Heart left ventricle (tissue), 16 donors: Measurements from ENCODE around the gene WASF3. TPM values are rescaled to one million over a fixed set of nuclear protein-coding genes. Genes with fewer than 3 reads are reported as not detected.

ENCODE experiments used
- ATAC-seq, 4 donors: fragments of 200-7000 bp; cut with Tn5 transposase; one replicate each; pipeline ENCODE4 v1.9.1; 2020 to 2022; ENCODE audit warnings: moderate library complexity in 4 of 4, mild to moderate bottlenecking in 3 of 4, moderate number of reproducible peaks in 1 of 4
- DNase-seq, 5 donors: peaks; one replicate each; pipeline ENCODE4 v3.0.0-alpha.2; 2020
- H3K27ac ChIP-seq, 12 donors: fragments of 200-600 bp; sonication (generic) in 4 of 12; one replicate each; pipeline versions ENCODE4 v1.5.0 to v1.8.0; 2016 to 2022; ENCODE audit warnings: mild to moderate bottlenecking in 2 of 12
- H3K27me3 ChIP-seq, 9 donors: fragments of 200-600 bp; sonication (generic) in 2 of 9; one replicate each; pipeline versions ENCODE4 v1.5.1 to v1.8.0; 2016 to 2022; ENCODE audit warnings: mild to moderate bottlenecking in 3 of 9
- H3K36me3 ChIP-seq, 9 donors: fragments of 200-600 bp; sonication (generic) in 2 of 9; one replicate each; pipeline versions ENCODE4 v1.5.0 to v1.8.0; 2018 to 2022; ENCODE audit warnings: mild to moderate bottlenecking in 2 of 9
- H3K4me1 ChIP-seq, 12 donors: fragments of 200-600 bp; sonication (generic) in 4 of 12; one replicate each; pipeline versions ENCODE4 v1.5.0 to v1.8.0; 2016 to 2022; ENCODE audit warnings: mild to moderate bottlenecking in 3 of 12
- H3K4me3 ChIP-seq, 12 donors: fragments of 200-600 bp; sonication (generic) in 4 of 12; one replicate each; pipeline versions ENCODE4 v1.5.0 to v1.8.0; 2017 to 2022; ENCODE audit warnings: mild to moderate bottlenecking in 9 of 12, moderate library complexity in 4 of 12
- H3K9me3 ChIP-seq, 12 donors: fragments of 200-600 bp; sonication (generic) in 4 of 12; one replicate each; pipeline versions ENCODE4 v1.5.0 to v1.8.0; 2016 to 2022; ENCODE audit warnings: mild to moderate bottlenecking in 1 of 12
- CTCF ChIP-seq, 12 donors: fragments of 200-600 bp; sonication (generic) in 4 of 12; IDR thresholded peaks; one replicate each; pipeline versions ENCODE4 v1.5.0 to v1.8.0; 2018 to 2022; ENCODE audit warnings: antibody characterized with exemption in 12 of 12, mild to moderate bottlenecking in 5 of 12
- POLR2A ChIP-seq, 2 donors: fragments of 450-650 bp; IDR thresholded peaks; one replicate each; pipeline ENCODE4 v1.6.1; 2017; ENCODE audit warnings: antibody characterized with exemption in 2 of 2, mild to moderate bottlenecking in 2 of 2, moderate library complexity in 2 of 2
- WGBS, 4 donors: extraction: QIAGEN DNeasy Blood & Tissue Kit in 2 of 4; methylation state at CpG; one replicate each; pipeline versions ENCODE4 v1.1.5 to v1.1.7; 2013 to 2018; 5-methylcytosine and 5-hydroxymethylcytosine counted together
- intact Hi-C, 10 donors: fragments of 100-400 bp; cut with DNase I; formaldehyde crosslinking; loops; one replicate each; pipeline versions ENCODE4 v1.11.1 to v1.14.2; 2022
- polyA plus RNA-seq, 2 donors: library from polyadenylated mRNA; stranded (reverse); fragments of 200-250 nt; gene quantifications; one replicate each; pipeline ENCODE4 v1.2.3, GENCODE V29; 2013
- total RNA-seq, 9 donors: library from RNA; depleted of rRNA in 2 of 9; stranded (reverse); fragments of >200 nt in 2 of 9; fragmentation: NEBNext Ultra II Directional in 3 of 9; extraction: Animal tissue kit (Norgen Biotek cat#: 25700) in 3 of 9; gene quantifications; one replicate each; pipeline versions ENCODE4 v1.1.0 to v1.2.4, GENCODE V29; 2016 to 2023
- donor health status: ischemic (EF 13 %, LVEDD 7.1; RV severe dilation, severe dysfunction).
- donor health status: healthy with polysubstance abuse.
- donor health status: DM: no; HTN: yes; CAD: no.
- donor health status: DM: no; HTN: no; CAD: no.
- donor health status: ischemic (EF 25% LVEDD 6.9; RV normal size, moderate dysfunction).
- donor health status: ischemic (EF 25% LVEDD 5.7; RV mildly dilated, moderate dysfunction).
- donor health status: healthy.
- donor health status: DM: yes; HTN: yes; CAD: no.
- donor health status: ischemic (EF 35%, LVEDD 5.7; RV mildly dilated, moderate dysfunction).
- donor health status: nonischemic (EF 11% LVEDD 7.7; RV severe dilation, severe dysfunction).
- donor health status: DM: yes; HTN: yes; CAD: no.
- donor health status: PGD.
- donor health status: ischemic (EF 29% LVEDD 5.4; RV normal size, mild dysfunction).
- donor health status: nonischemic (EF 23%, LVEDD 6.1; RV moderate dilation, normal function).

WASF3 gene
- total and polyA plus RNA-seq, 11 donors = 3.4 to 14.9 (median 10.0) TPM

GRCh38 chr13:26596458-26596857 lies 39.0 kb downstream of the WASF3 start:
- no peak overlapping the region for H3K4me3 ChIP-seq
- DNase-seq = no peak
- H3K4me1 ChIP-seq = peaks cover 0 to 17% (median 6%) of the 10 kb centered on the region in 12 donors
- peaks cover 0 to 23% (median 5%) of the 10 kb centered on the region in 12 donors for H3K9me3 ChIP-seq
- no peak overlapping the region for H3K27ac ChIP-seq
- intact Hi-C loops = no loop called here
- H3K36me3 ChIP-seq = no peaks in the 10 kb centered on the region
- 91 to 97% (median 94%) methylated on average over 2 of the region's 2 CpGs for WGBS, 4 donors
- TF ChIP-seq POLR2A (IDR thresholded peaks at IDR 0.05) (no peak), CTCF (IDR thresholded peaks at IDR 0.05) (no peak)
- H3K27me3 ChIP-seq = no peaks in the 10 kb centered on the region
- ATAC-seq = no peak

GRCh38 chr13:26599403-26599802 lies 41.9 kb downstream of the WASF3 start:
- no peak for ATAC-seq
- TF ChIP-seq POLR2A (IDR thresholded peaks at IDR 0.05) (no peak), CTCF (IDR thresholded peaks at IDR 0.05) (no peak)

GRCh38 chr13:26599860-26600259 lies 42.4 kb downstream of the WASF3 start:
- 78 to 89% (median 85%) methylated on average over 1 of the region's 1 CpG for WGBS, 4 donors

More at GRCh38 chr13:26599403-26599802, 41.9 kb downstream of the WASF3 start:
- WGBS, 4 donors = 87 to 100% (median 97%) methylated on average over 1 of the region's 1 CpG
- H3K36me3 ChIP-seq = no peaks in the 10 kb centered on the region
- H3K27ac ChIP-seq = no peak overlapping the region
- H3K4me3 ChIP-seq = no peak overlapping the region
- no peak for DNase-seq
- intact Hi-C loops = no loop called here
- peaks cover 0 to 23% (median 5%) of the 10 kb centered on the region in 12 donors for H3K9me3 ChIP-seq
- no peaks in the 10 kb centered on the region for H3K27me3 ChIP-seq
- peaks cover 0 to 23% (median 6%) of the 10 kb centered on the region in 12 donors for H3K4me1 ChIP-seq

GRCh38 chr13:26600343-26600742 lies 42.9 kb downstream of the WASF3 start:
- Histone ChIP-seq H3K4me3 (no peak overlapping the region), H3K9me3 (peaks cover 0 to 22% (median 5%) of the 10 kb centered on the region in 12 donors), H3K27ac (peak overlapping the region in 1 of 12 donors; percentile 40), H3K4me1 (peaks cover 0 to 33% (median 14%) of the 10 kb centered on the region in 12 donors), H3K36me3 (no peaks in the 10 kb centered on the region), H3K27me3 (no peaks in the 10 kb centered on the region)
- ATAC-seq = peak in 3 of 4 donors; percentile 26 to 56 (median 56)
- TF ChIP-seq CTCF (IDR thresholded peaks at IDR 0.05) (no peak), POLR2A (IDR thresholded peaks at IDR 0.05) (no peak)
- intact Hi-C loops = loop anchor here in 1 of 10 donors (5.0 kb wide), 1 partner anchor 38 kb away; no protein-coding TSS in a partner anchor
- DNase-seq = no peak
- 80 to 94% (median 84%) methylated on average over 1 of the region's 1 CpG for WGBS, 4 donors

More at GRCh38 chr13:26599860-26600259, 42.4 kb downstream of the WASF3 start:
- H3K4me3 ChIP-seq = no peak overlapping the region
- DNase-seq (no peak), ATAC-seq (no peak)
- H3K27me3 ChIP-seq = no peaks in the 10 kb centered on the region
- H3K4me1 ChIP-seq = peaks cover 0 to 28% (median 10%) of the 10 kb centered on the region in 12 donors
- peaks cover 0 to 23% (median 5%) of the 10 kb centered on the region in 12 donors for H3K9me3 ChIP-seq
- TF ChIP-seq POLR2A (IDR thresholded peaks at IDR 0.05) = no peak
- TF ChIP-seq CTCF (IDR thresholded peaks at IDR 0.05) = no peak
- H3K27ac ChIP-seq = peak overlapping the region in 1 of 12 donors; percentile 38
- intact Hi-C loops = loop anchor here in 1 of 10 donors (5.0 kb wide), 1 partner anchor 38 kb away; no protein-coding TSS in a partner anchor
- no peaks in the 10 kb centered on the region for H3K36me3 ChIP-seq
